HG03558 (cell line): ENCODE measurements around the gene IKZF1.

Experiments used
- ATAC-seq: cut with Tn5 transposase; IDR thresholded peaks from one replicate; pipeline ENCODE4 v1.9.1; 2021; ENCODE audit warnings: moderate number of reproducible peaks; ENCODE audit not compliant: unreplicated experiment; ENCODE audit errors: extremely low read depth

The IKZF1 gene

DNA sequence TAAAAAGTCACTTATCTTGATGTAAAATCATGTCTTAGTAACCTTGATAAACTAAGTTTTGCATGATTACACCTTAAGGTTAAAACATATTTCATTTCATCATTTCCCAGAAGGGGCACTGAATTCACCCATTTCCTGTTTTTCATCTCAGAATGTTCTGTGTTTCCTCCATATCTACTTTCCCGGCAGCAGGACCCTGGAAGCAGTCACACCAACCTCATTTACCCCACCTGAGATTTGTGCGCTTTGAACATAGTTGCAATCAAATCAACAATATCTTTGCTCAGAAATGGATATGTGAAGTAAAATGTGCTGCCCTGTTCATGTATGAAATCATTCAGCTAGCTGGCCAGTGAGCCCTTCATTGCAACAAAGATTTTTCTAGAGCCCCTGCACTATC lies 46.8 kb downstream of the IKZF1 start:
- no peak for ATAC-seq

DNA sequence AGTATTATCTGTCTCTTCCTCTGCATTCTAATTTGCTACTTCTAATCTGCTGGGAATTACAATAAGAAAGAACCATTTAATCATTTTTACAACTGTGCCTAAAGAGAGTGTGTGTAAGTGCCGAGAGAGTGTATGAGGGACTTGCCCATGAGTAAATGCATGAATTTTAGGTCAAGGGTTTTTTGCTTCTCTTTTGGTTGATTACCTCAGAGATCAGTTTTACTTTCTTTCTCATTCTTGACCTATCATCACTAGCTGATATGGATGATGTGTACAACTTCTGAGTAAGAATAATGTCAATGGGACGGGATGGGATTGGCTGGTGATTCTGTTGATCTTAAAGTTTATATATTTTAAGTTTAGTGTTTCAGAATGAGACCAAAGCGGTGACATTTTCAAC lies 47.8 kb downstream of the IKZF1 start:
- ATAC-seq, result peak; percentile 86

DNA sequence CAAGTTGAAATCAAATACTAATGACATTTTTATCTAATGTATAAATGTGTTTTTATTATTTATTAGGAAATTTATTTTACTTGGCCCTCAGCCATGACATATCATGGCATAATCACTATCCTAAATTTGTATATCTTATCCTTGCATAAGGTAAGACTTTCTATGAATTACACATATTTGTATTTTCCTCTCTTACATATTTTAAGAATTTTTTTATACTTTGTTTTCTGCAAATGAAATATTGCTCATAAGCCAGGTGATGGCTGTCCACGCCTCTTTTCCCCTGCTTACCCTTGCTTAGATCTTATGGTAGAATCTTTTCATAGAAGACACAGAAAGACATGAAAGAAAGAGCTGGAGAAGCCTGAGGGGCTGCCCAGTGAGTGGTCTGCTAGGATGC lies 48.2 kb downstream of the IKZF1 start:
- ATAC-seq, result no peak

DNA sequence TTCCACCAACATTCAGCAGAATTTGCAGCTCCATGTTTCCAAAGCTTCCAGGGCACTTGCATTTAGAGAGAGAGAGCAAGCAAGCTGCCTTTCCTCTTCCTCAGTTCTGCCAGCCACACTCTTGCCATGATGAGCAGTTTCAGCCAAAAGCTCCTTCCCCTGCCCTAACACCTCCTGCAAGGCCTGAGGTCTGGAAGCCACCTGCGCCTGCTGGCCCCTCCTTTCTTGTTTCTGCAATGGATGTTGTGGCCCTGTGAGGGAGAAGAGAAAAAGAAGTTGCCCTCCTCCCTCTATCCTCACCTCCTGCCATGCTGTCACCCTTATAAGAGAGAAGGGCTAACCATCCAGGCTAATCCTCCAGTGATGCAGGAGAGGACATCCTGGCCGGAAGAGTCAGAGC lies 48.7 kb downstream of the IKZF1 start:
- ATAC-seq, result no peak

DNA sequence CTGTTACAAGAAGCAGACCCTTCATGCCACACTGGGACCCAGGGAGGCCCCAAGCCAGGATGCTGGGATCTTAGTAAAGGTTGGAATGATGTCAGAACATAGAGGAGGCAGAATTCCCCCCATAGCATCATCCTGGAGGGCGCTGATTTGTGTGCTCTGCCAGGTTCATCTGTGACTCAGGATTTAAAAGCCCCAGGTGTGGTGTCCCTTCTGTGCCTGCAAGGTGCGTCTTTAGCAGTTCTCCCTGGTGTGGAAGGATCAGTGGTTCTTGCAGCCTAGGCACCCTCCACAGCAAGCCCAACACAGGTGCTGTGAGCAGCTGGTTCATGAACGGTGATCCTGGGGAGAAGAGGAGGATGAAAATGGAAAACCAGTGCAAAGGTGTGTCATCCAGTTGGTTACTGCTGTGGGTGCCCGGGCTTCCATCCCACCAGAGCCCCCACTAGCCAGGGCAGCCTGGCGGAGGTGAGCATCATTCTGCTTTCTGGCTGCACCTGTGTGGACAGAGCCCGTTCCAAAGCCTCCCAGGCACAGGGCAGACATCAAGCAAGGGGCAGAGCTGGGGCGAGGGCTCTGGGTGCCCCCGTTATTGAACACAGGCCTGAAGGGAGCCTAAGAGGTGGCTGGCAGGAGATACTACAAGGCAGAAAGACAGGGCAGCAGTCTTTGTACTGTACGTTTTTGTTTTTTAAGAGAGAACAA lies 49.5 kb downstream of the IKZF1 start:
- no peak for ATAC-seq

DNA sequence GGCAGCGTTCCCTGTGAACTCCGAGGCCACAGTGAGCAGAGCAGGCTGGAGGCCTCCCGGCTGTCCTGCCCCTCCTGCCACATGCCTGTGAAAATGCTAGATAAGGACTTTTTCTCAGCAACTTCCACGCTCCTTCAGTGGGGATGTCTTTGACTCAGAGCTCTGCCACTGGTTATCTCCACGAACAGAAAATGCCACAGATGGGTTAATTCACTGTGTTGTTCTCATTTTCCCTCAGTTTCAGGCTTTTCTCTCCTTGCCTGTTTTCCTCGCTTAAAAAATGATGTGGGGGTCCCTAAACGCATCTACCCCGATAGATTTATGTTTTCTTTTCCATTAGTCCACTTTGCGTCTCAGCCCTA lies 51.3 kb downstream of the IKZF1 start:
- ATAC-seq, result no peak

DNA sequence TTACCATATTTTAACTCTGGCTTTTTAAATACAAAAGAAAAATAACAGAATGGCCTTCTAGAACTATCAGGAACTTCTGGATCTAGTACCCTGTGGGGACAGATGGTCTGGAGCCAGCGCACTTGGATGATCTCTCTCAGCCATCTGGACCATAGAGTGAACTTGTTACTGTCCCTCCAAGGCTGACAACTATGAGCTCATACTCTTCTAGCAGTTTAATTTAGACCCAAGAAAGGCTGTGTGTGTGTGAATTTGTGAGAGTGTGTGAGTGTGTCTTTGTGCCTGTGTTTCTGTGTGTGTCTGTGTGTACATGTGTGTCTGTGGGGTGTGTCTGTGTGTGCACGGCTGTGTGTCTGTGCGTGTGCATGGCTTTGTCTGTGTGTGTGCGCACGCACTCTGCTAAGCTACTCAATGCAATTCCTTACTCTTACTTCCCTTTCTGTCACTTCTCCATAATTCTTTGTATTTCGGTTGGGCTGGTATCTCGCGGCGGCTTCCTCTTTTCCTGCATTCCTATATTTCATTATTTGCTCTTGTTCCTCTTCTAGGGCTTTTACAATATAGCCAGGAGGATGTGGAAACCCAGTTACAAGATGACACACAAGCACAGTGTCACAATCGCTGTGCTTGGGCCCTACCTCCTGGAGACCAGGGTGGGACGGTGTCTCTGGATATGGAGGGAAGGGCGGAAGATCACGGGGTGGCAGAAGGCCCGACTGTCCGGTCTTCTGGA lies 51.9 kb downstream of the IKZF1 start:
- no peak for ATAC-seq

DNA sequence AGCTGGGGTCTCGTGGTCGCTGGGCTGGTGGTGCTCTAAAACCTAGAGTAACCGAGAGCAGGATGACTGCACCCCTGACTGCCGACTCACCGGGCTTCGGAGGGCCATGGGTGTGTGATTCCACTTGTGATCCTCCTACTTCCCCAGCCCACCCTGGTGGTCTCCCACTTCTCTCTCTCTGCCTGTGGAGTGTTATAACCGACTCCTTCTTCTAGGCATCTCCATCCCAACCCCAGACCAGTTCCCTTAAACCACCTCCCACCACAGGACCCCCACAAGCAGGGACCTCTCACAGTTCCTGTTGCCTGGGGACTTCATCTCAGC lies 52.4 kb downstream of the IKZF1 start:
- no peak for ATAC-seq

DNA sequence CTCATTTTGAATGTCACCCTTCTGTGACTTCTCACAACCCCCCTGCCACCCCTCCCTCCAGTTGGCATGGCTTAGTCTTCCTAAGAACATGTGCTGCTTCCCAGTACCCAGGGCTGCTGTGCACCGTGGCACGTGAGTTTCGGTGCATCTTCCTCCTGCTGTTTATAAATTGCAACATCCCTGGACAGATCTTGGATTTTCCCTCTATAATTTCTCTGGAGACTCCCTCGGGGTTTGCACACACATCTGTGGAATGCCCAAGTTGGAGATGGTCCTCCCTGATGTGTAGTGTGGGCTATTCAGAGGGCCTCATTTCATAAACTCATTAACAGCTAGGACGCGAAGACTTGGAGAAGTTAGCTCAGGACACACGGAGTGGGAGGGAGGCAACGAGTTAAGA lies 52.9 kb downstream of the IKZF1 start:
- ATAC-seq, result no peak

DNA sequence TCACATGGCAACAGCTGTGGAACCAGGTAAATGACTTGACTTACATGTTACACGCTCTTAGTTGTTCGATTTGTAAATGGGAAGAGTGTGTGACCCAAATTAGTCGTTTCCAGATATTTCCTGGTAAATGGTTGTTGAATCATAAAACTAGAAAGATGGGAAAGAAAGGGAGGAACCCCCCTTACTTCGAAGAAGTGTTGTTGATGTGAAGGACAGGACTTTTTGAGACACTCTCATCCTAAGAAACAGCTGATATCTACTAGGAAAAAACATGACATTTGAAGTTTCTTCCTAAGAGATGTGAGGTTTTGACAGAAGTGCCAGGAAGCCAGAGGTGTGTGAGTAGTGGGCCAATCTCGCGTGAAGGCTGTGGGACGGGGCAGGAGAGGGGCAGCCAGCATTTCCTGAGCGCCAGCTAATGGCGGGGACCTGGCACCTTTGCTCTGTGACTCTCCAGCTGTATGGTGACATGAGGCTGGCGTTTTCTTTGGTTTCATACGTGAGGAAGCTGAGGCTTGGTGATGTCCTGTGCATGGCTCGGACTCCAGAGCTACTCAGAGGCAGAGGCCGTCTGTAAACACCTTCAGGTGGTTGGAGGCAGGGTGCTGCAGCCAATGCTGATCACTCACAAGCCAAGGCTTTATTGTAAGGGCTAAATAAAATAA lies 53.7 kb downstream of the IKZF1 start:
- no peak for ATAC-seq

DNA sequence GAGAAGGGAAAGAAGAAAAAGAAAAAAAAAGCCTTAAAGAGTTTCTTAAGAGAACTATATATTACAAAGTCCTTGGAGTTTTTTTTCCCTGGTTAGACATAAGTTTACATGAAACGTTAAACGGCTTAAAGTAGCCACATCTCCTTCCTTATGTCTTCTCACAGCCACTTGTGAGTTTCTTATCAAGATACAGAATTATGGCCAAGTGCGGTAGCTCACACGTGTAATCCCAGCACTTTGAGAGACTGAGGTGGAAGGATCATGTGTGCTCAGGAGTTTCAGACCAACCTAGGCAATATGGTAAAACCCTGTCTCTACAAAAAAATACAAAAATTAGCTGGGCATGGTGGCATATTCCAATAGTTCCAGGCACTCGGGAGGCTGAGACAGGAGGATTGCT lies 54.3 kb downstream of the IKZF1 start:
- no peak for ATAC-seq

DNA sequence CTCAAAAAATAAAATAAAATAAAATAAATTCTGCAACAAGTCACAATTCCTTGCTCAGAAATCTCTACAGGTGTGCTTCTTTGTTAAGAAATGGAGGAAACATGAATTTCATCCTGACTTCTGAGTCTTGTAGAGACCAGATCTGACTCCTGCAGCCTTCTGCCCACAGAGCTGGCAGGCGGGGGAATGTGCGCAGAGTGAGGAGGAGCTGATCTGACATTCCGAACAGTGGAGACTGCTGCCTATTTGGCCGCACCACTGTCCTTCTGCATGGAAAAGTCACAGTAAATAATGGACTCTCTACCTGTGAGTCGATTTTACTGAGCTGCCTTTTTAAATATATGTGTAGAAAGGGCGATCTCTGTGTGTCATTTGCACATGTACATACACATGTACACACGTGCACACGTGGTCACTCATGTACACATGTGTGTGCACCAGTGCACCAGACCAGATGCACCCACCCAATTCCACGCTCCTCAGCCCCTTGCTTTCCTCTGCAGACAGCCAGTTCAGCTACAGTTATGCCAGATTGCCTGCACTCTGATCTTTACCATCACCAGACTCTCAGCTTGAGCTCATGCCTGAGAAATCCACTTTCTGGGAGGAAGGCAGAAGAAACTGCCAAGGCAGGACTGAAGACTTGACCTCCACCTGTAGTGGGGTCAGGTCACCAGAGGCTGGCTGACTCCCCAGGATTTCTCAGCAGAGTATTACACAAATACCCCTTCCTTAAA lies 54.9 kb downstream of the IKZF1 start:
- no peak for ATAC-seq

DNA sequence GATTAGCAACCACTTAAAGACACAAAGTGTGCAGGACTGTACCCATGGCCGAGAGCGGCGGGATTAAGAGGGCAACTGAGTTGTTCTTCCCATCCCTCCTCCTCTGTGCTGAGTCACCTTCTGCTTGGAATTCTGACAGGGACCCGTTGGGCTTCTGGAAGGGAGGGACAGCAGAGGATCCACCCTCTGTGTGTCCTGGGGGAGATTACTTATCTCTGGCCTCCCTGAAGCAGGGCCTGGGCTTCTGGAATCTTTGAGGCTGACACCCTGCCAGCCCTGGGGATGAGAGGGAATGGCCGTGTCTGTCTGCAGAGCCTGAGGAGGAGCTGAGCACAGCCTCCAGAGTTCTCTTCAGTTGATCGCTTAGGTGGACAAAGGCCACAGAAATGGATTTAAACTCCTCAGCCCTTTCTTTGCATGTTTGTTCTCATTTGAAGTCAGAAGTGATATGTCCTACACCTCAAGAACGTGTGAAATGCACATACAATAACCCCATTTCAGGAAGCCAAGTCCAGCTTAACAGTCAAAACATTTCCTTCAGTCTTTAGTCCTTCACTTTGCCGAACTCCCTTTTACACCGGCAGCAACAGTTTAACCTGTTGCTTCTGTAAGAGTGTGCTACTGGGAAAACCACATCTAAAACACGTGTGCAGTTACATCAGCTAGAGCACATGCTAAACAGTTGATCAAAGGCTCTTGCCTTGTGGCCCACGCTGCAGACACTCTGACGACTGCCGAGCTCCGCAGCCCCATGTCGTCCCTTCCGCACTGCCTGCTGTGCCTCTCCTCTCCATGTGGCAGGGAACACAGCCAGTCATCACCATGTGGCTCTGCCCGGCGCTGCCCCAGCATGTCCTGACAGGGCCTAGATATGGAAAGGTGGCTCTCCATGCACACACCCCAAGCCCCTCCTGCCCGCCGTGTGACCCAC lies 55.7 kb downstream of the IKZF1 start:
- no peak for ATAC-seq

DNA sequence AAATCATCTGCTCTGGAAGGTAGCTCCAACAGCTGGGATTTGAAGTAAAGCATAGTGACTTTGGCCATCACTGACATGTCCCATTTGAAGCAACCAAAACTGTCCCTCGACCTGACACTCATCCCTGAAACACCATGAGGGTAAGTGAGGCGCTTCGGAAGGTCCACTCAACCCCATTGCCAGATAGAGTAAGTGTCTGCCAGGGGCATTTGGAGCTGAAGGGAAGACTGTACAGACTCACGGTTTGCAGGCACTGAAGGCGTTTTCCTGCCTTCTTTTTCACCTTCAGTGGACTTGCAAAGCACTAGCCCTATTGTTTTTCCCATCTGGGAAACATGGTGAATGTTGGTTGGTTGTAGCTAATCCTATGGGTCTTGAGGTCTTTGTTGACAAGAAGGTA lies 57.6 kb downstream of the IKZF1 start:
- no peak for ATAC-seq

DNA sequence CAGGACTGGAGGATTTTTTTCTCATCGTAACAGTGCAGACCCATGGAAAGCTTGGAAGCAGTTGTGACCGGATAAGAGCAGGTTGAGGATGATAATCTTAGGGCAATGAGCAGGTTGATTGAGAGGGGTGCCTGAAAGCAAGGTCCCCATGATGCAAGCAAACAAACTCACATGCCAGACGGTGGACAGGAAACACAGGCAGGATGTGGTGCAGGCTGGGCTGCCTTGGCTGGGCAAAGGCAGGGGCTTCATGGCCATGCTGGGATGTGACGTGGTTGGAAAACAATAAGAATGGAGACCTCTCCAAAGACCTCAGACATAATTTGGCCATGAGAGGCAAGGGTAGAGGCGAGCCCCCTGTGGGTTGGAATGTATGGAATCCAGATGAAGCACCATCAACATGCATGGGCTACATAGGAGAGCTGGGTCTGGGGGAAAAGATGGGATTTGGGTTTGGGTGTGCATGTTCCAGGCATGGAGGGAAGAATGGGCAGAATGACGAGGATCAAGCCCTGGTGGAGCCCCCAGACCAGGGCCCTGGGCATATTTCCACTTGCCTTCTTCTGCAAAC lies 58.3 kb downstream of the IKZF1 start:
- no peak for ATAC-seq

DNA sequence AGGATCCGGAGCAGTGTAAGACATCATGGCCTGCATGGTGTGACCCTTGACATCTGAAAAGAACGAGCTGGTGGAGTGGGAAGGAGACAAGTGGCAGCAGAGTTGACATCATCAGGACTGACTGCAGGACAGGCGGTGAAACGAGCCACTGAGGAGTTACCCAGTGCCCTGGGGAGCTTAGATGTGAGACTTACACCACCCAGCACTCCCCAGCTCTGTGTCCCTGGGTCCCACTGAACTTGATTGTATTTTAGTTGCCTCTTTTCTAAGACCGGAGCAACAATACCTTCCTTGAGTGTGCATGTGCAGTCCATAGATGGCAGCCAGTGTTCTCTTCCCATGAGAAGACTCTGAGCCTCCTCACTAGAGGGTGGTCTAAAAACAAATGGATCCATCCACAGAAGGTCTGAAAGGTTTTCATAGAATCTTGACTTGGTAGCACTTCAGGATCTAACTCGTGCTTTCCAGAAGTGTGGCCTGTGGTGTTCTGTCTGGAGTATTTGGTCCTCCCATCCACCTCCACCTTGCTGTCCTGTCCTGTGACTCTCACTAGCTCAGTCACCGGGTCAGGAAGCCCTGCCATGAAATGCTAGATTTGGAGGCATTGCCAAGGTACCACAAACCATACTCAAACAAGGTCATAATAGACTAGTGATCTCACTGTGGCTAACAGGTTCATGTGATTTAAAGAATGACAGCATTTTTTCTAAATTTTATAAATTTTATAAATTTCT lies 59.0 kb downstream of the IKZF1 start:
- no peak for ATAC-seq

DNA sequence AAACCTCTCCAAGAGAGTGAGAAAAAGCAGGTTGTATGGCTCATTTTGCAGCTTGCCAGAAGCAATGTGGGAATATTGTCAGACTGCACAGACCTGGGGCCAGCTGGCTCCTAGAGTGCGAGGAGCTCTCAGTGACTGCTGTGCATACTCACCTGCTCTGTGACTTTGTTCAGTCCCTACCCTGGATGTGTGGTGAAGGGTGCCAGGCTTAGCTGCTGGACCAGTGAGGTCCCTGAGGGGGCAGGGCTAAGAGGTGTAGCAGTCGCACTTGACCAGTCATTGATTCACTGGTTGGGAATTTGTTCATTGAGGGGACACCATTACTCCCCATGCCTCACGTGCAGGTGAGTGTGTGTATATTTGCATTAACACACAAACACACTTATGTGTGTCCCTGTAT lies 60.1 kb downstream of the IKZF1 start:
- no peak for ATAC-seq

DNA sequence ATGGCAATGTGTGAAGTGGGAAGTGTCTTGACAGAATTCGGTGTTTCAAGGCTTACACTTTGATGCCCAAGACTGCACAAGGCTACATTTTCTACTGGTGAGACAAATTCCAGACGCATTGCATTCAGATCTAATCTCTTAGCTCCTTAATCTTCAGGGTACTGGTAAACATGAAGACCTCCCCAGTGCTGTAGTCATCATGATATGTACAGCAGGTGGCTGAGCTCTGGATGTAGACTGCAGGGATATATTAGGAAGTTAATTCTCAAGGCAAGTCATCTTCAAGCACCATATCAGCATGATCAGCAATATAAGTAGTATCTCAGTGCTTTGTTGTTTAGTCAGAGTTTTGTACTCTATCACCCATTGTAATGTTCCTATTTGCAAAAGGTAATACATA lies 61.8 kb downstream of the IKZF1 start:
- no peak for ATAC-seq

DNA sequence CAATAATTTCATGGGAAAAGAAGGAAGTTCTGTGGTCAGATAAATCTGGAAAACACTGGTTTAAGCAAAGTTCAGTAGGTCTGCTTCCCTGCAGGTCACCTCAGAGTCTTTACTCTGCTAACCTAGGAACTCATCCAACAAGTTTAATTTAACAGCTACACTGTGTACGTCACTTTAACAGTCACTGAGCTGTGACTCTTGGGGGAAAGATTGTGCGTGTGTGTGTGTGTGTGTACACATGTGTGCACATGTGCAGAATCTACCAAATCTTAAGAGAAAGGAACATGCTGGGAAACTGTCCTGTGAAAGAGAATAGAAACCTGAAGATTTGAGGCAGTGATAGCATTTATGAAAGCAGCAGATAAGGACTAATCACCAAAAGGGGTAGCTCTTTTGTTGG lies 62.6 kb downstream of the IKZF1 start:
- no peak for ATAC-seq
